Measurements from ENCODE around the gene CNGB1. TPM values are rescaled to one million over a fixed set of nuclear protein-coding genes. Genes with fewer than 3 reads are reported as not detected.
A peak's percentile ranks its signal among the peaks of the same experiment; 100 is the strongest.

CNGB1 gene
- total and polyA plus RNA-seq, 2 of the 13 experiments (the other 11 are each of a cell fraction or from before 2014, with no cell fraction given): 0.02 to 0.15 TPM

GRCh38 chr16:57999366-57999970, 28.5 kb upstream of the CNGB1 start (continued):
- TF ChIP-seq, protein P1, sequence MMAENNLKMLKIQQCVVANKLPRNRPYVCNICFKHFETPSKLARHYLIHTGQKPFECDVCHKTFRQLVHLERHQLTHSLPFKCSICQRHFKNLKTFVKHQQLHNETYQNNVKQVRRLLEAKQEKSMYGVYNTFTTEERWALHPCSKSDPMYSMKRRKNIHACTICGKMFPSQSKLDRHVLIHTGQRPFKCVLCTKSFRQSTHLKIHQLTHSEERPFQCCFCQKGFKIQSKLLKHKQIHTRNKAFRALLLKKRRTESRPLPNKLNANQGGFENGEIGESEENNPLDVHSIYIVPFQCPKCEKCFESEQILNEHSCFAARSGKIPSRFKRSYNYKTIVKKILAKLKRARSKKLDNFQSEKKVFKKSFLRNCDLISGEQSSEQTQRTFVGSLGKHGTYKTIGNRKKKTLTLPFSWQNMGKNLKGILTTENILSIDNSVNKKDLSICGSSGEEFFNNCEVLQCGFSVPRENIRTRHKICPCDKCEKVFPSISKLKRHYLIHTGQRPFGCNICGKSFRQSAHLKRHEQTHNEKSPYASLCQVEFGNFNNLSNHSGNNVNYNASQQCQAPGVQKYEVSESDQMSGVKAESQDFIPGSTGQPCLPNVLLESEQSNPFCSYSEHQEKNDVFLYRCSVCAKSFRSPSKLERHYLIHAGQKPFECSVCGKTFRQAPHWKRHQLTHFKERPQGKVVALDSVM (CRISPR knock-in tag; IDR thresholded peaks at IDR 0.05): 0 out of 2 replicates have a peak, but pooled peaks have one; percentile 2
- no peak for TF ChIP-seq ZNF790 (CRISPR knock-in tag; IDR thresholded peaks at IDR 0.05; ENCODE audit: borderline replicate concordance)
- peak; percentile 10 for TF ChIP-seq TAF15 (IDR thresholded peaks at IDR 0.05; ENCODE audit: low read depth, low read length, poor library complexity, severe bottlenecking)
- peak; percentile 27; the same call in 1 of the 2 replicates for TF ChIP-seq STAG1 (CRISPR knock-in tag; IDR thresholded peaks at IDR 0.05)
- TF ChIP-seq EHMT2 (IDR thresholded peaks at IDR 0.05; ENCODE audit: borderline replicate concordance, low read depth, low read length): no peak
- no peak for TF ChIP-seq POLR2AphosphoS2 (IDR thresholded peaks at IDR 0.05; ENCODE audit: low read depth, low read length)
- no peak for TF ChIP-seq ZNF367 (CRISPR knock-in tag; IDR thresholded peaks at IDR 0.05; ENCODE audit: borderline replicate concordance)
- no peak for TF ChIP-seq ZNF567 (CRISPR knock-in tag; IDR thresholded peaks at IDR 0.05; ENCODE audit: borderline replicate concordance)
- TF ChIP-seq, protein P2, sequence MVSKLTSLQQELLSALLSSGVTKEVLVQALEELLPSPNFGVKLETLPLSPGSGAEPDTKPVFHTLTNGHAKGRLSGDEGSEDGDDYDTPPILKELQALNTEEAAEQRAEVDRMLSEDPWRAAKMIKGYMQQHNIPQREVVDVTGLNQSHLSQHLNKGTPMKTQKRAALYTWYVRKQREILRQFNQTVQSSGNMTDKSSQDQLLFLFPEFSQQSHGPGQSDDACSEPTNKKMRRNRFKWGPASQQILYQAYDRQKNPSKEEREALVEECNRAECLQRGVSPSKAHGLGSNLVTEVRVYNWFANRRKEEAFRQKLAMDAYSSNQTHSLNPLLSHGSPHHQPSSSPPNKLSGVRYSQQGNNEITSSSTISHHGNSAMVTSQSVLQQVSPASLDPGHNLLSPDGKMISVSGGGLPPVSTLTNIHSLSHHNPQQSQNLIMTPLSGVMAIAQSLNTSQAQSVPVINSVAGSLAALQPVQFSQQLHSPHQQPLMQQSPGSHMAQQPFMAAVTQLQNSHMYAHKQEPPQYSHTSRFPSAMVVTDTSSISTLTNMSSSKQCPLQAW (CRISPR knock-in tag; IDR thresholded peaks at IDR 0.05): peak; percentile 32; the same call in 1 of the 2 replicates
- TF ChIP-seq, protein P3, sequence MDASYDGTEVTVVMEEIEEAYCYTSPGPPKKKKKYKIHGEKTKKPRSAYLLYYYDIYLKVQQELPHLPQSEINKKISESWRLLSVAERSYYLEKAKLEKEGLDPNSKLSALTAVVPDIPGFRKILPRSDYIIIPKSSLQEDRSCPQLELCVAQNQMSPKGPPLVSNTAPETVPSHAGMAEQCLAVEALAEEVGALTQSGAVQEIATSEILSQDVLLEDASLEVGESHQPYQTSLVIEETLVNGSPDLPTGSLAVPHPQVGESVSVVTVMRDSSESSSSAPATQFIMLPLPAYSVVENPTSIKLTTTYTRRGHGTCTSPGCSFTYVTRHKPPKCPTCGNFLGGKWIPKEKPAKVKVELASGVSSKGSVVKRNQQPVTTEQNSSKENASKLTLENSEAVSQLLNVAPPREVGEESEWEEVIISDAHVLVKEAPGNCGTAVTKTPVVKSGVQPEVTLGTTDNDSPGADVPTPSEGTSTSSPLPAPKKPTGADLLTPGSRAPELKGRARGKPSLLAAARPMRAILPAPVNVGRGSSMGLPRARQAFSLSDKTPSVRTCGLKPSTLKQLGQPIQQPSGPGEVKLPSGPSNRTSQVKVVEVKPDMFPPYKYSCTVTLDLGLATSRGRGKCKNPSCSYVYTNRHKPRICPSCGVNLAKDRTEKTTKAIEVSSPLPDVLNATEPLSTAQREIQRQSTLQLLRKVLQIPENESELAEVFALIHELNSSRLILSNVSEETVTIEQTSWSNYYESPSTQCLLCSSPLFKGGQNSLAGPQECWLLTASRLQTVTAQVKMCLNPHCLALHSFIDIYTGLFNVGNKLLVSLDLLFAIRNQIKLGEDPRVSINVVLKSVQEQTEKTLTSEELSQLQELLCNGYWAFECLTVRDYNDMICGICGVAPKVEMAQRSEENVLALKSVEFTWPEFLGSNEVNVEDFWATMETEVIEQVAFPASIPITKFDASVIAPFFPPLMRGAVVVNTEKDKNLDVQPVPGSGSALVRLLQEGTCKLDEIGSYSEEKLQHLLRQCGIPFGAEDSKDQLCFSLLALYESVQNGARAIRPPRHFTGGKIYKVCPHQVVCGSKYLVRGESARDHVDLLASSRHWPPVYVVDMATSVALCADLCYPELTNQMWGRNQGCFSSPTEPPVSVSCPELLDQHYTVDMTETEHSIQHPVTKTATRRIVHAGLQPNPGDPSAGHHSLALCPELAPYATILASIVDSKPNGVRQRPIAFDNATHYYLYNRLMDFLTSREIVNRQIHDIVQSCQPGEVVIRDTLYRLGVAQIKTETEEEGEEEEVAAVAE (CRISPR knock-in tag; IDR thresholded peaks at IDR 0.05; ENCODE audit: borderline replicate concordance): no peak
- no peak for TF ChIP-seq GATAD1 (CRISPR knock-in tag; IDR thresholded peaks at IDR 0.05)
- TF ChIP-seq HOXA3 (CRISPR knock-in tag; IDR thresholded peaks at IDR 0.05): no peak
- no peak for TF ChIP-seq ZHX2 (IDR thresholded peaks at IDR 0.05; ENCODE audit: low read depth)
- TF ChIP-seq ZHX2 (CRISPR knock-in tag; IDR thresholded peaks at IDR 0.05; ENCODE audit: borderline replicate concordance): no peak

All from HepG2 (cell line).